ENCODE measurements around the gene SLC39A9.
"Not testable (repeated sequence)": the region's sequence is repeated elsewhere in the genome, so short reads cannot be mapped to it uniquely, and the experiment has no call there.

The SLC39A9 gene

DNA sequence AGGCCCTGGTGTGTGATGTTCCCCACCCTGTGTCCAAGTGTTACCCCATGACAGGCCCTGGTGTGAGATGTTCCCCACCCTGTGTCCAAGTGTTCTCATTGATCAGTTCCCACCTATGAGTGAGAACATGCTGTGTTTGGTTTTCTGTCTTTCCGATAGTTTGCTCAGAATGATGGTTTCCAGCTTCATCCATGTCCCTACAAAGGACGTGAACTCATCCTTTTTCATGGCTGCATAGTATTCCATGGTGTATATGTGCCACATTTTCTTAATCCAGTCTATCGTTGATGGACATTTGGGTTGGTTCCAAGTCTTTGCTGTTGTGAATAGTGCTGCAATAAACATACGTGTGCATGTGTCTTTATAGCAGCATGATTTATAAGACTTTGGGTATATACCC lies 17.6 kb downstream of the SLC39A9 start:
- DNase-seq (ENCODE audit: extremely low read depth in 1 of 2, low read depth in 1 of 2): not testable (repeated sequence)

DNA sequence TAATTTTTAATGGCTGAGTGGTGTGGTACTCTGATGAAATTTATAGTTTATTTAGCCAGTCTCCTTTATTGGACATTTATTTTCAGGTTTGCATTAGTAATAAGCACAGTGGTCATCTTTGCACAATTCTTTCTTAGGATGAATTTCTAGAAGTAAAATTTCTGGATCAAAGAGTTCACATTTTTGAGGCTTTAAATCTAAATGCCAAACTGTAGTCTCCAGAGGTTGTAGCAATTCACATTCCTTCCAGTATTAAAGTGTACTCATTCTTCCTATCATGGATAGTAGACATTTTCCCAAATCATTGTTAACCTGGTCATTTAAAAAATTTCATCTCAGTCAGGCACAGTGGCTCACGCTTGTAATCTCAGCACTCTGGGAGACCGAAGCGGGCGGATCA lies 24.8 kb downstream of the SLC39A9 start:
- DNase-seq (ENCODE audit: extremely low read depth in 1 of 2, low read depth in 1 of 2): no peak

GRCh38 chr14:69424149-69424923 lies 25.8 kb downstream of the SLC39A9 start:
- no peak for DNase-seq (ENCODE audit: extremely low read depth in 1 of 2, low read depth in 1 of 2)

GRCh38 chr14:69427596-69427995 lies 29.1 kb downstream of the SLC39A9 start:
- no peak for DNase-seq (ENCODE audit: extremely low read depth in 1 of 2, low read depth in 1 of 2)

DNA sequence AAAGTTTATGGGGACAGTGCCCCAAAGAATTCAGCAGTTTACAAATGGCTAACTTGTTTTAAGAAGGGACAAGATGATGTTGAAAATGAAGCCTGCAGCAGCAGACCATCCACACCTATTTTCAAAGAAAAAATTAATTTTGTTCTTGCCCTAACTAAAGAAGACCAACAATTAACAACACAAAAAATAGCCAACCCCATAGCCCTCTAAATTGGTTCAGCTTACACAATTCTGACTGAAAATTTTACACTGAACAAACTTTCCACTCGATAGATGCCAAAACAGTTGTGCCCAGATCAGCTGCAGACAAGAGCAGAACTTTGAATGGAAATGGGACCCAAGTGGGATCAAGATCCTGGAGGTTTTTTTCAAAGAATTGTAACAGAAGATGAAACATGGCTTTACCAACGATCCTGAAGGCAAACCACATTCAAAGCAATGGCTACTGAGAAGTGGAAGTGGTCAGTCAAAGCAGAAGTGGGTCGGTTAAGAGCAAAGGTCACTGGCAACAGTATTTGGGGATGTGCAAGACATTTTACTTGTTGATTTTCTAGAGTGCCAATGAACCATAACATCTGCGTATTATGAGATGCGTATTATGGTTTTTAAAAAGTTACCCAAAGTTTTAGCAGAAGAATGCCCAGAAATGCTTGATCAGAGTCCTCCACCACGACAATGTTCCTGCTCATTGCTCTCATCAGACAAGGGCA lies 30.0 kb downstream of the SLC39A9 start:
- DNase-seq (ENCODE audit: extremely low read depth in 1 of 2, low read depth in 1 of 2): no peak

DNA sequence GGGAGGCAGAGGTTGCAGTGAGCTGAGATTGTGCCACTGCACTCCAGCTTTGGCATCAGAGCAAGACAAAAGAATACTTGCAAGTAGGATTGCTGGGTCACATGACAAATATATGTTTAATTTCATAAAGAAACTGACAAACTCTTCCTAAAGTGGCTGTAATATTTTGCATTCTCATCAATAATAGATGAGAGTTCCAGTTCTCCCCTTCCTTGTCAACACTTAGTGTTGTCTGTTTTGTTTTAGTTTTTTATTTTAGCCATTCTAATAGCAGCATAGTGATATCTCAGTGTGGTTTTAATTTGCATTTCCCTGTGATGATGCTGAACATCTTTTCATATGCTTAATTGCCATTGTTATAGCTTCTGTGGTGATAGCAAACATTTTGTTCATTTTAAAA lies 31.2 kb downstream of the SLC39A9 start:
- no peak for DNase-seq (ENCODE audit: extremely low read depth in 1 of 2, low read depth in 1 of 2)

DNA sequence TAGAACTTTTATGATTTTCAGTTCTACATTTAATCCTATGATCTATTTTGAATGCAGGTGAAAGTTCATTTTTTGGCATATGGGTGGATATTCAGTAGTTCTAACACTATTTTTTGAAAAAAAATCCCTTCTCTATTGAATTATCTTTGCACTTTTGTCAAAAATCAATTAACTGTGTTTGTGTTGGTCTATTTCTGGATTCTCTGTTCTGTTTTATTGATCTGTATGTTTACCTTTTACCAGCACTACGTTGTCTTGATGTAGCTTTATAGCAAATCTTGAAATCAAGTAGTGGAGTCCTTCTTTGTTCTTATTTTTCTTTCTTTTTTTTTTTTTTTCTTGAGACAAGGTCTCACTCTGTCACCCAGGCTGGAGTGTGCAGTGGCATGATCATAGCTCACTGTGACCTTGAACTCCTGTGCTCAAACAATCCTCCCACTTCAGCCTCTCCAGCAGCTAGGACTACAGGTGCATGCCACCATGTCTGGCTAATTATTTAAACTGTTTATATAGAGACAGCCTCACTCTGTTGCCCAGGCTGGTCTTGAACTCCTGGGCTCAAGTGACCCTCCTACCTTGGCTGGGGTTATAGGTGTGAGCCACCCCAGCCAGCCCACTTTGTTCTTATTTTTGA lies 31.9 kb downstream of the SLC39A9 start:
- no peak for DNase-seq (ENCODE audit: extremely low read depth in 1 of 2, low read depth in 1 of 2)

DNA sequence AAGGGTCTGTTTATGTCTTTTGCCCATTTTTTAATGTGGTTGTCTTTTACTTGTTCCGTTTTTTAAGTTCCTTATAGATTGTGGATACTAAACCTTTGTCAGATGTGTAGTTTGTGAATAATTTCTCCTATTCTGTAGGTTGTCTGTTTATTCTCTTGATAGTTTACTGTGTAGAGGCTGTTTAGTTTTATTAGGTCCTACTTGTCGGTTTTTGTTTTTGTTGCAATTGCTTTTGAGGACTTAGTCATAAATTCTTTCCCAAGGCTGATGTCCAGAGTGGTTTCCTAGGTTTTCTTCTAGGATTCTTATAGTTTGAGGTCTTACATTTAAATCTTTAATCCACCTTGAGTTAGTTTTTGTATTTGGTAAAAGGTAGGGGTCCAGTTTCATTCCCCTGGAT lies 33.9 kb downstream of the SLC39A9 start:
- no peak for DNase-seq (ENCODE audit: extremely low read depth in 1 of 2, low read depth in 1 of 2)

- DNase-seq (ENCODE audit: extremely low read depth in 1 of 2, low read depth in 1 of 2): no peak
These were observed 41.2 kb downstream of the SLC39A9 start for GRCh38 chr14:69439521-69440270.

DNA sequence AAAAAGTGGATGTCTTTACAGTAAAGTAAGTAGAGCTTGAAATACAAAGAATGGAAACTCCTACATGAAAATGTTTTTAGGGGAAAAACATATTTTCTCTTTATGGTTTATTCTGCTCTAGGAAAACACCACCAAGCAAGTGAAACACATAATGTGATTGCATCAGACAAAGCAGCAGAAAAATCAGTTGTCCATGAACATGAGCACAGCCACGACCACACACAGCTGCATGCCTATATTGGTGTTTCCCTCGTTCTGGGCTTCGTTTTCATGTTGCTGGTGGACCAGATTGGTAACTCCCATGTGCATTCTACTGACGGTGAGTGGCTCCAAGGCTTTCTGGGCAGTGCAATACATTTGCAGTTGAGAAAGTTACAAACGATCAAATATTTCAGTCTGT lies 43.5 kb downstream of the SLC39A9 start:
- no peak for DNase-seq (ENCODE audit: extremely low read depth in 1 of 2, low read depth in 1 of 2)

GRCh38 chr14:69443296-69443805 lies 44.9 kb downstream of the SLC39A9 start:
- DNase-seq (ENCODE audit: extremely low read depth in 1 of 2, low read depth in 1 of 2): no peak

GRCh38 chr14:69449216-69449615 lies 50.7 kb downstream of the SLC39A9 start:
- no peak for DNase-seq (ENCODE audit: extremely low read depth in 1 of 2, low read depth in 1 of 2)

GRCh38 chr14:69451941-69452340 lies 53.4 kb downstream of the SLC39A9 start:
- DNase-seq (ENCODE audit: extremely low read depth in 1 of 2, low read depth in 1 of 2): no peak

DNA sequence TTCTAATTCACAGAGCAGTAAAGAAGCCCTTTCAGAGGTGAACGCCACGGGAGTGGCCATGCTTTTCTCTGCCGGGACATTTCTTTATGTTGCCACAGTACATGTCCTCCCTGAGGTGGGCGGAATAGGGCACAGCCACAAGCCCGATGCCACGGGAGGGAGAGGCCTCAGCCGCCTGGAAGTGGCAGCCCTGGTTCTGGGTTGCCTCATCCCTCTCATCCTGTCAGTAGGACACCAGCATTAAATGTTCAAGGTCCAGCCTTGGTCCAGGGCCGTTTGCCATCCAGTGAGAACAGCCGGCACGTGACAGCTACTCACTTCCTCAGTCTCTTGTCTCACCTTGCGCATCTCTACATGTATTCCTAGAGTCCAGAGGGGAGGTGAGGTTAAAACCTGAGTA lies 59.9 kb downstream of the SLC39A9 start:
- DNase-seq (ENCODE audit: extremely low read depth in 1 of 2, low read depth in 1 of 2): no peak

- DNase-seq (ENCODE audit: extremely low read depth in 1 of 2, low read depth in 1 of 2): no peak
These were observed 60.6 kb downstream of the SLC39A9 start for GRCh38 chr14:69459122-69459521.

DNA sequence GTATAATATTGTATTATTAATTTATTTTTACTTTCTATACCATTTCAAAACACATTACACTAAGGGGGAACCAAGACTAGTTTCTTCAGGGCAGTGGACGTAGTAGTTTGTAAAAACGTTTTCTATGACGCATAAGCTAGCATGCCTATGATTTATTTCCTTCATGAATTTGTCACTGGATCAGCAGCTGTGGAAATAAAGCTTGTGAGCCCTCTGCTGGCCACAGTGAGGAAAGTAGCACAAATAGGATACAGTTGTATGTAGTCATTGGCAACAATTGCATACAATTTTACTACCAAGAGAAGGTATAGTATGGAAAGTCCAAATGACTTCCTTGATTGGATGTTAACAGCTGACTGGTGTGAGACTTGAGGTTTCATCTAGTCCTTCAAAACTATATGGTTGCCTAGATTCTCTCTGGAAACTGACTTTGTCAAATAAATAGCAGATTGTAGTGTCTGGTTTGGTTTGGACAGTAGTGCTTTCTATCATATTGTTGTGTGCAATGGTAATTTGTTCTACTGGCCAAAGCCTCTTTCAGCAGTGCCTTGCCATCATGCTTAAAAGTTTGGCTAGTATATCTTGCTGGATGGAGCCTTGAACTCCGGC lies 61.7 kb downstream of the SLC39A9 start:
- peak in 1 of 2 donors; percentile 26 for DNase-seq (ENCODE audit: extremely low read depth in 1 of 2, low read depth in 1 of 2)

- DNase-seq (ENCODE audit: extremely low read depth in 1 of 2, low read depth in 1 of 2): no peak
These were observed 65.9 kb downstream of the SLC39A9 start for GRCh38 chr14:69464379-69464778.

DNA sequence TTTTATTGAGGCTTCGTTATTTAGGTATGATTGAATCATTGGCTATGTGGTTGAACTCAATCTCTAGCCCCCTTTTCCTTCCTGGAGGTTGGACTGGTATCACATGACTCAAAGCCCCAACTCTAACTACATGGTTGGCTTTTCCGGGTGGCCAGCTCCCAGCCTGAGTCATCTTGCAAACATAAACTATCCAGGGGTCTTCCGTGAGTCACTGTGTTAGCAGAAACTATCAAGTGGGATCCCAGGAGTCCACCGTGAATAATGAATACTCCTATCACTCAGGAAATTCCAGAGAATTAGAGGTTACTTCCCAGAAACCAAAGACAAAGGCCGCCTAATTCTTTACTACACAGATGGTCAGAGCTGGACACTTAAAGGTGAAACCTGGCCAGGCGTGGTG lies 66.3 kb downstream of the SLC39A9 start:
- DNase-seq (ENCODE audit: extremely low read depth in 1 of 2, low read depth in 1 of 2): no peak

DNA sequence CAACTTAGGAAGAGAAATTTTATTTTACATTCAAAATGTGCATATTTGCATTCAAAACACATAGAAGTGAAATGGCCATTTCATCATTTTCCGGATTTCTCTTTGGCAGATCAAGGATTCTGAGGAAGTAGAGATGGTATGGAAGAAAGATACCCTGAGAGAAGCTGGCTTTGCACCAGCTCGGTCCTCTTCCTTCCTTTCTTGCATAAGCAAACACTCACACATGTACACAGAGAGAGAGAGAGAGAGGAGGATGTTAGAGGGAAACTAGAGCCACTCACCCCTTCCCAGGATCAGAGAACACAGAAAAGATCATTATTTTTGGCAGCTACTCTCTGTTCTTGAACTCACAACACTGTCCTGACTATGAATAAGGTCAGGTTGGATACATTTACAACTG lies 70.5 kb downstream of the SLC39A9 start:
- no peak for DNase-seq (ENCODE audit: extremely low read depth in 1 of 2, low read depth in 1 of 2)

DNA sequence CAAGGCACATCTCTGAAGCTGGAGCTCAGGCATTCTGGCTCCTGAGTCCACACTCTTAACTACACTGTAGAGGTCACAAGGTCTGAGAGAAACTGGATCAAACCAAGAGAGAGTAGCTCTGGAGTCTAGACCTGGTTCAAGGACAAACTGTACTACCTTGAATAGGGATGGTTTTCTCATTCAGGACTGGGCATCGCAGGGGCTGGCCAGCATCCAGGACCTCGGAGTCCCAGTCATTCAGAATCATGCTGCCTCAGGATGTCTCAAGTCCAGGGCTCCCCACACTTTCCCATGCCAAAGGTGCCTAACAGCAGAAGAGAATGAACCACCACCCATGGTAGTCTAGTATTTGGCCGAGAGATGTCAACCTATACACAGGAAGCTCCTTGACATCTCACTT lies 72.9 kb downstream of the SLC39A9 start:
- DNase-seq (ENCODE audit: extremely low read depth in 1 of 2, low read depth in 1 of 2): no peak

- no peak for DNase-seq (ENCODE audit: extremely low read depth in 1 of 2, low read depth in 1 of 2)
These were observed 73.4 kb downstream of the SLC39A9 start for GRCh38 chr14:69471916-69472315.
